NCI-H345 treated with DMSO at 0.1 percent for 48 hours (cell line): ENCODE measurements around the gene EIF2S2.

Source experiments
- DNase-seq: peaks from one replicate; lab custom pipeline; 2025; ENCODE audit not compliant: unreplicated experiment; lab: John Stamatoyannopoulos, UW

Gene EIF2S2

DNA sequence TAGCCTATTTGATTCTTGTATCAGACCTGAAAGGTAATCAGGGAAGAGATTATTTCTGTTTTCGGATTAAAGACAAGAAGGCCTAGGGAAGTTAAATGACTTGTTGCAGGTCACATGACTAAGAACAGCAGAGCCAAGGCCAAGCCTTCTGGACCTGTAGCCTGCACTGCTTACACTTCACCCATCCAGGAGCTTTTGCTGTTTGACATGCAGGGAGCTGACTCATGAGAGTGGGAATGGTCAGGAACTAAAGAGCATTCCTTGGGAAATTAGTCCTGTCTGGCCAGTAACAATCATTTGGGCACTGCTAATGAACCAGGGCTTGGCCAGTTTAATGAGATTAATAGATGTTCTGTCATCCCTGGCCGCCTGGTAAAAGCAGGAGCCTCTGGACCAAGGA lies 46.8 kb downstream of the EIF2S2 start:
- no peak for DNase-seq

DNA sequence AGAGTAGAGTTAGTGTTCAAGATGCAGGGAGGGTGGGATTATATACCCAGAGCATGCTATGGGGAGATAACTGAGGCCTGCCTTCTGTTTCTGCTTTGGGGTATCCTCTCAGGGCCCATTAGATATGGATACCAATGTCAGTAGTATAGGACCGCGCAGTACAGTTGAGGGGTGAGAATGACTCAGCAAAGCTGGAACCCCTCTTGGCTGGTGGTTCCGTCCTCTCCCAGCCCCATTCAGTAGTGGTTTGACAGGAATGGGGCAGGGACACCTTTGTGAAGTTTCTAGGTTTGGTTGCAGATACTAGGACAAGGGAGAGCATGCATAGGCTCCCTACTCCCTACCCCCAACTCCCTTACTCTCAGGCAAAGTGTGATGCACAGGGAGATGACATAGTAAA lies 47.8 kb downstream of the EIF2S2 start:
- no peak for DNase-seq

DNA sequence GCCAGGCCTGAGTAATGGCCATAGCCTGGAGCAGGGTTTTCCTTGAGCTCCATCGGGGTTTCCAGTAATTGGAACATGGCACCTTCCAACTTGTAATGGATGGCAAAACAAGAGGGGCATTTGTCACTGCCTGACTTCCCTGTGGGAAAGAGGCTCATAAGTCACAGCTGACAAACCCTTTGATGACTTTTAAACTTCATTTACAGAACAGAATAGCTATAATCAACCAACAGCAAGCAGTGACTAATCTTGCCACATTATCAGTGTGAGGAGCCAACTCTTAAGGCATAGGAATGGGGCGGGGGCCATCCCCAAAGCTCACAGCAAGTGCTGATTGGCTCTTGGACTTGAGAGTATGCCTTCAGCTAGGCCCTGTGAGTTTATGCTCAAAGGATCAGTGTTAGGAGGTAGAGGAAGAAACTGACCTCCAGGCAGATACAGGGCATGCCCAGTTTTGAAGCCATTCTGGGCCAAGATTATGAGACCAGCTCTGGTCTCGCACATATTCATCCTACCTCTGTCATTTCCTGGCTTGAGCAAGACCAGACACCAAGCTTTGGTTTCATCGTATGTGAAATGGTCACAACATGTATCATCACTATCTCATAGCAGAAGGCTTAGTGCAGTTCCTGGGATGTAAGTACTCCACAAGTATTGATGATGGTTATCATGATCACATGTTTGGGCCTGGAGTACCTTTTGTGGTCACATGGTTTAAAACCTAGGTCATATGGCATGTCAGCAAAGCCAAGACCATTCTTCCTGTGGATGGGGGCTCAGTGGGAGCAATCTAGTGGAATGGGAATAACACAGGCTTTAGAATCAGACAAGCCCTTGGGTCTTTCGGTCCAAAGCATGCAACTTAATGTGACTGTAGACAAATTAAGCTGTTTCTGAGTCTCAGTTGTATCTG lies 49.2 kb downstream of the EIF2S2 start:
- no peak for DNase-seq

DNA sequence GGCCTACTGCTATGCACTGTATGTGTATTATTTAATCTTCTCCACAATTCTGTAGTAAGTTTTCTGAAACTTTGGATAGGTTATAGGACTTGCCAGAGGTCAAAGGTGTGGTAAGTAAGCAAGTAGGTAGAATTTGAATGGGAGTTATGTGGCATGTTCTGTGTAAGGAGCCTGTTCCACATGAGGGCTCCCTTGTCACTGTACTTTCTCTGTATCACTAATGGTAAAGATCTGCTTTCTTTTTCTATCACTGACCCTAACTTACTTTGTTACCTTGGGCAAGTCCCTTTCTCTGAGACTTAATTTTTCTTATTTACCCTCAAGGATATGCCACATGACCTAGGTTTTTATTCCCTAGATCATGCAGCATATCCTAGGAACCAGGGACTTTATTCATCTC lies 50.3 kb downstream of the EIF2S2 start:
- DNase-seq, result no peak

DNA sequence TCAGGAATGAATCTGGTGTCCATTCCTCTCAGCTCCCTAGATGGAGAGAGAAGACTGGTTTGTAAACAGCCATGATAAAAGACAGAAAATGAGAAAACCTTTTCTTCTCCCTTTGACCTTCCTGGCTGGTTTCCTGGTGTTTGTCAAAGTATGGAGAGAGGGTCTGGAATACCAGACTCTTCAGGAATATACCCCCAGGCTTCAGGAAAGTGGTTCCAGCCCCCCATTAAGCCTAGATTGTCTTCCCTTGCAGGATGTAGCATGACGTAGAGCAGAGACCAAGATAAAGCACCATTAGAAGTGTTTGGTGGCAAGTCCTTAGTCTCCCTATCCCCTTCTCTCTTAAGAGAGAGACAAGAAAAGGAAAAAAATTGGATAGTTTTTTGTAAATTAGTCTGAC lies 51.1 kb downstream of the EIF2S2 start:
- DNase-seq, result no peak

DNA sequence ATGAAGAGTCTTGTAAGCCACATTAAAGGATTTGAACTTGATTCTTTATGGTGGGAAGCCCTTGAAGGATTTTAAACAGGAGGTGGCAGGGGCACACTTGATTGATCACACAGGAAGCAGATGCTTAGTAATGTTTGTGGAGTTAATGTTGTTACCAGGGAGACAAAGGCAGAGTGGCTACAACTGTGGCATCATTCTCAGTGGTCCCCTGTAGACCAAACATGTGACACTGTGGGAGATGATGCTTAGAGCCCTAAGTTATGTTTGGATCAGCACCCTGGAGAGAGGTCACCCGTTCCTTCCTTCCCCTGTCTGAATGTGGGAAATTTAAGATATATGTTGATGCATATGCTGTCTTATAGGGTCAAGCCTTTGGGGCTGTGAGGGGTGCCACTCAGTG lies 53.2 kb downstream of the EIF2S2 start:
- no peak for DNase-seq

DNA sequence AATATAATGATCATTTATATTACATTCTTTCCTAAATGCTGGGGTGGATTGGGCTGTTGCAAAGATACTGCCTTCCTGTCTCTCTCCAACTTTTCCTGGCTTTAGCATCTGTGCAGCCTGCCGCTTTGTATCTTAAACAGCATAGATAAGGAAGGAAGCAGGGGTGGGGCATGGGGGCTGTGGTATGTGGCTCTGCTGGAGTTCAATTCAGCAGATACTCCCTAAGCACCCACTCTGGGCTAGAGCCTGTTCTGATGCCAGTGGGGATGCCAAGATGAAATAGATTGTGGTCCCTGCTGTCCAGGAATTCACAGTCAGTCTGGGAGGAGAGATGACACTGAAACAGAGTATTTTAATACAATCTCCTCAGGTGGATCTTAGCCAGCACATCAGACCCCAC lies 56.8 kb downstream of the EIF2S2 start:
- no peak for DNase-seq

DNA sequence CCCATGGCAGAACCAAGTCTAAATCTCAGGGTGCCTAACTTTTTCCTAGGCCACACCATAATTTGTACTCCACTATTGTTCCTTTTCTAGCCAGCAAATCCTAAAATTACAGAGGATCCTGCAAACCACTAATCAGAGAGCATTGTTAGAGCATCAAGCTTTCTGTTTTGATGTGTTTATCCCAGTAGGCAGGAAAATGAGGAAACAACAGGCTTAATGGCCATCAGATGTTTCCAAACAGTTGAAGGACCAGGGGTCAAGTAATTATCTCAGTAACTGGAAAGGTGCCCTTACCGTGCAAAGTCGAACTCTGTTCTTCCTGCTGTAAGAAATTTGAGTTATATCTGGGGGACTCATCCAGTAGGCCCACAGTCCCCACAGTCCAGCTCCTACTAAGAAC lies 59.6 kb downstream of the EIF2S2 start:
- no peak for DNase-seq

DNA sequence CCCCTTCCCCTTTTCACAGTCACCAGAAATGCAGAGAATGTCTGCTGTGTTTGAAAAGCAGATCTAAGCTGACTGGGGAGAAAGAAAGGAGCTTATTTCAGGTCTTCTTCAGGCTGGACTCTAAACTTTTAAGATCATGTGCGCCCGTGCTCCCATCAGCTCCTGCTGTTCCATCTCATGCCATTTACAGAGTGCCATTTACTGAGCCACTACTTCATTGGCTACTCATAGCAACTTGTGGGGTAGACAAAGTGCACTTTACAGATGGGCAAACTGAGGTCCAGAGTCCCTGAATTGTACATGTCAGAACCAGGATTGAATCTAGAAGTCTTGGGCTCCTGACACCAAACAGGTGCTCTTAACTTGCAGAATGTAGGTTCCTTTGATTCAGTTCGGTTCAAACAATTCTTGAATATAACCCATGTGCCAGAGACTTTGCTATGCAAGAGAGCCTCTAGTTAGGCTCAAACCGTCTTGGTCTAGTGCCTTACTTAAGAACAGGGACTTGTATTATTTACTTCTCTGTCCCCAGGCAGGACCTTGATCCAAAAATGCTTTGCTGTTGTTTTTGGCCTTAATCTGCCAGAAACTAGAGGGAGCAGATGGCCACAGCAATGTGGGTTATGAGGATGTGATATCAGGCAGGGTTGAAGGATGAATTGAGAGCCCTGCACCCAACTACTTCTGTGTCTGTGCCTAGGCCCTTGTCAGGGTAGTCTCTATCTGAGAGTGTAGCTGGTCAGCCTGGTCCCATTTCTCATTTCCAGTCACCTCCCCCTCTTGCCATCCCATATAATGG lies 61.9 kb downstream of the EIF2S2 start:
- DNase-seq, result no peak

DNA sequence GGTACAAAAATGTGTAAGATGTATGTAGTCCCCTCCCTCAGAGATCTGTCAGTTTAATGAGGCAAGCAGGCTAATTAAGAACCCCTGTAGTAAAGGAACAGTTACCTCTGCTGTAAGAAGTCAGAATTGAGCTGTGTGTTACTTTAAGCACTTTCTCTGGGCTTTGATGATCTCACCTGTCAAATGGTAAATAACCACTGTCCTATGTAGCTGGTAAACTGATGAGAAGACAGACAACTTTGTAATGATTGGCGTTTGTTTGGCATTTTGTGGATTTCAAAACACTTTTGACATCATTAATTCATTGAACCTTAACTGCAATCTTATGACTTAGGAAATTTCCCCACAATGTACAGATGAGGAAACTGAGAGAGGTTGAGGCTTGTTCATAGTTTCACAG lies 62.7 kb downstream of the EIF2S2 start:
- DNase-seq, result no peak

DNA sequence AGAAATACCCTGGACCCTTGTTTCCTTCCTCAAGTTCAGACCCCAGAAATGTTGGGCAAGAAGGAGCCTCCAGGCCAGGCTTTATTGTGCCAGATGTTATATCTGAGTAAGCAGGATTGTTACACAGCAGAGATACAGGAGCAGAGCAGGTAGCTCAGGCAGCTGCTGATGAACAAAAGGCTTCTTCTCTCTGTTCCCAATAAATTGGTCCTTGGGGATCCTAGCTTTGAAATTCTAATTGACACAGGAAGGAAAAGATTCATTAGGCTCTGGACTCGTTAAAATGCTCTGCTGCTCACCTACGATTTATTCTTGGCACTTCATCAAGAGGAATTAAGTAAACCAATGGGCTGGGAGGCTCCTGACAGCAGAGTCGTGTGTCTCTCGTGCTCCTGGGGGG lies 64.1 kb downstream of the EIF2S2 start:
- DNase-seq, result no peak

DNA sequence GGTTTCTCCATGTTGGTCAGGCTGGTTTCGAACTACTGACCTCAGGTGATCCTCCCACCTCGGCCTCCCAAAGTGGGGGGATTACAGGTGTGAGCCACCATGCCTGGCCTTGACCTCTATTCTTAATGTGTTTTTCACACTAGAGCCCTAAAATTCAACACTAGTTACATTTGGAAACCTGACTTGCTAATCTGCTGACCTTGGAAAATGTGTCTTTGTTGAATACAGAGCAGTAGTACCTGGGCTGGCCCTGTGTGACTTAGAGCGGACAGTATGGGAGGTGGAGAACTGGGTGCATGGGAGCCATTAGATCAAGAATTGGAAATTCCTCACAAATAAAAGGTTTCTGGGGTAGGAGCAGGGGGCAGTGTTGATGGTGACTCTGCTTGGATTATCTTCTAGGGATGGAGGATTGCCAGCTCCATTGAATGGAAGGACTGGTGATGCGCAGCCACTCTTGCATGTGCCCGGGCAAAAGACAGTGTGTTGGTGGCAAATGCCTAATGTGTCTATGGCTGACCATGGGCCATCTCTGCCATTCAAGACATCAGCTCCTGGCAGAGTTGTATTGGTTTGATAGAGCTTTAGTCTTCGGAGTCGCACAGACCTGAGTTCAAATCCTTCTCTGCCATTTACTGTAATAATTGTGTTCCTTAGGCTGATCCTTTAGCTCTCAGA lies 64.9 kb downstream of the EIF2S2 start:
- DNase-seq, result no peak

DNA sequence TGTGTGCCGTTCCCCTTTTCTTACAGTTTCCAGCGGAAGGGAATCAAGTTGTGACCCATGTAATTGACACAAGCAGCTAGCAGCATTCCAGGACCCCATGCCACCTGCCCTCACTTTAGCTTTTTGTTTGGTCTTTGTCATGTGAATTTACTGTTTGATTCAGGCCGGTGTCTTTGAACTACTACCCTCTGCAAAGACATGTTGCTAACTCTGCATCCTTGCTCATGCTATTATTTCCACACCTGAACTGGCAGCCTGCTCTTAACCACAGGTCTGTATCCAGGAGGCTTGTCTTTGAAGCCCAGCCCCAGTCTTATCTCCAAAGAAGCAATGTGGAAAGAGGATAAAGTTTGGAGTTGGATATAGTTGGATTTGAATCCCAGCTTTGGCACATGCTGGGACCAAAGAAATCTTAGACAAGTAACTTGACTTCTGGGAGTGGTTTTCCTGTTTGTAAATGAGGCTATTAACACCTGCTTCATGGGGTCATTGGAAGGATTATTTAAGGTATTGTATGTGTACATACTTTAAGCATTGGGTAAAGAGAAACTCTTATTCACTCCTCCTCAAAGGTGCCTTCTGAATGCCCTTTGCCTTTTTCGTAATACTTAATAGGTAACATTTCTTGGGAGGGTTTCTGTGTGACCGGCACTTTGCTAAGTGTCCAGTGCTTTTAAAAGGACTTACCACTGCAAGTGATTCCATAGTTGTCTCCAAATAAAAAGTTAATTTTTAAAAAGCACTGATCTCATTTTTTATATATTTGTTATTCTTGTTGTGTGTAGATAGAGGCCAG lies 65.9 kb downstream of the EIF2S2 start:
- DNase-seq, result no peak

DNA sequence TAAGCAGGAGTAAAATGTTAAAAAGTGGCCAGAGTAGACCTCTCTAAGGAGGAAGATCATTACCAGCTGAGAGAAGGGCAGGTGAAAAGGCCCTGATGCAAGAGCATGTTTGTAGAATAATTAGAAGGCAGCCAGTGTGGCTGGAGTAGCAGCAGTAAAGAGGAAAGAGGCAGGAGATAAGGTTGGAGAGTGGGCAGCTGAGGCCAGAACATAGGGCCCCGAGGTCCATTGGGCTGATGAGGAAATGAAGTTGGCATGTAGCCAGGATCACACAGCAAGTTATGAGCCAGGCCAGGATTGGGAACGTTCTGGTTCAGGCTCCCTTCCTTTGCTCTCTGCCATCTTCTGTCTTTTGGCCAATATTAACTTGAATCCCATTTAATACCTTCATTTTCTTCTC lies 66.7 kb downstream of the EIF2S2 start:
- no peak for DNase-seq

DNA sequence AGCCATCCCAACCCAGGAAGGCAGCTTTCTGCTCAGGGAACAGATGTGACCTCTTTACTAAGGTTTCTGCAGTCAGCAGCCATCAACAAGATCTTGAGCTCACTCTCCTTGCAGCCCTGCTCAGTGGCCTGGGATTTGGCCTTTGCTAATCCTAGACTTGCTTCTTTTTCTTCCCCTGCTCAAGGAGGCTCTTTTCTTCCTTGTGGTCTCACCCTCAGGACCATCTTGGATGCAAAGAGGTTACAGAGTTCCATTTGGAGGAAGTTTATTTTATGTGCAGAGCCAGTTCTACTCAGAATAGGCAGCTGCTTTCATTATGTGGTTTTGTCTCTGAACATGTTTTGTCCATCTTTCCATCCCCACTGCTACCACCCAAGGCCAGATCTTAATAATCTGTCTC lies 69.0 kb downstream of the EIF2S2 start:
- no peak for DNase-seq

DNA sequence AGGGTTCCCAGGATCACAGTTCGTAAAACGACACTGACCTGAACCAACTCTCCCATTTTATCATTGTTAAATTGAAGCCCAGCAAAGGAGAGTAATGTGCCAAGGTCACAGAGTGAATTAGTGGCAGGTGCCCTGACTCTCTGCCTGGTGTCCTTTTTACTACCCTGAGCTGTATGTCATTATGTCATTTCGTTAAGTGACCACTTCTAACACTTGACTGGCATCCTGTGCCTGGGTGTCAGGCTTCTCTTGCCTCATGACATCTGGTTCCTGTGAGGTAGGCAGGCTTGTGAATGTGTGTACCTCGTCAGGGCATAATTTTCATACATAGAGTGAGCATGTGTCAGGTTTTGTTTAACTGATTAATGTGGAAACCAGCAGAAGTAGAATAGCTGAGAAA lies 69.8 kb downstream of the EIF2S2 start:
- DNase-seq, result no peak

DNA sequence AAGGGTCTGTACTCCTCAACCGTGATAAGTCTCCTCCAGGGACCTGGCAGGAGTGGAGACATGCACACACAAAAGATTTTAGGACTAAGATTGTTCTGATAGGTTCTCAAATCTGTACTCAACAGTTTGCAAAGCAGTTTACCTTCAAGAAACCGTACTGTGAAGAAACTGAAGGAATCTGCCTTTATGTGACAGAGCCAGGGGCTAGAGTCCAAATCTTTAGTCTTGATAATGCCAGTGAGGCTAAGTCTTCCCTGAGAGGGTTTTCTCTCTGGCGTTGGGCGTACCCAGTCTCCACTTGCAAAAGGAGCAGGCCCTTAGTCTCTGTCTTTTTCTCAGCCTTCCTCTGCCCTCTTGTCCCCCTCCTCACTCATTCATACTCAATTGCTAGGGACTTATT lies 70.8 kb downstream of the EIF2S2 start:
- no peak for DNase-seq

DNA sequence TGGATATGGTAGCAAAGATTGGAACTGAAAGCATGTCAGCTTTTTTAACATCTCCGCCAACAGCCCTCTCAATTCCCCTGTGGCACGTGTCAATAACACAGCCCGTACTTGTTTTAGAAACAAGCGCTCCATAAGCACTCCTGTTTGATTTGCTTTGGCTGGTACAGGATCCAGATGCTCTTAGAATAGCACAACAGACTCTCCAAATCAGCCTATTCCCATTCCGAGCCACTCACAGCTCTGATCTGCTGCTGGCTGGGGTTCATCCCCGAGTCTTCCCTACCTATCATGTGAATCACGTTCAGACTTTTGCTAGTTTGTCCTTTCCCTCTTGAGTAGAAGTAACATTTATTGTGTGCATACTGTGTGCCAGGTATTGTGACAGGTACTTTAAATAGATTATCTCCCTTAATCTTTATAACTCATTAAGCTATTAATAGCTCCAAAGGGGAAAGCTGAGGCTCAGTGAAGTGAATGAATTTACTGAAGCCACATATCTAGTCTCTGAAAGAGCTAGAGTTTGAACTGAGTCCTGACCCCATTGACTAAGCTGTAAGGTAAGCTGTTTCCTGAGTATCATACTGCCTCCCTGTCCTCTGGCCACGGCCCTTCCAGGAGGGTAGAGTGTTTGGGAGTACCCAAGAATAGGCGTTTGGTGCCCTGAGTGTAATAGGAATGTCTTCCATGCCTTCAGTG lies 71.6 kb downstream of the EIF2S2 start:
- no peak for DNase-seq
